ENCODE results near the gene ZNF845. TPM values are rescaled to one million over a fixed set of nuclear protein-coding genes. Genes with fewer than 3 reads are reported as not detected.
"Not testable (repeated sequence)": the region's sequence is repeated elsewhere in the genome, so short reads cannot be mapped to it uniquely, and the experiment has no call there.

ZNF845 gene
- total and polyA plus RNA-seq, 12 donors, result 1.5 to 7.6 (median 5.0) TPM

GRCh38 chr19:53328967-53329366 lies 4.6 kb upstream of the ZNF845 start:
- peak in 6 of 7 donors; percentile 13 to 57 (median 40) for DNase-seq
- Histone ChIP-seq H3K4me3 (peak overlapping the region in 1 of 4 donors; percentile 13), H3K27me3 (no peaks in the 10 kb centered on the region), H3K36me3 (replicated peaks in 1 of 2) (no peaks in the 10 kb centered on the region), H3K27ac (no peak overlapping the region), H3K4me1 (replicated peaks in 1 of 2) (peaks cover 0 to 5% of the 10 kb centered on the region in 2 donors), H3K9me3 (replicated peaks in 1 of 3) (no peaks in the 10 kb centered on the region)
- intact Hi-C loops (cut with DNase I), result no loop called here
- WGBS, 4 donors, result 18 to 27% (median 24%) methylated on average over 24 of the region's 24 CpGs
- TF ChIP-seq POLR2A (IDR thresholded peaks at IDR 0.05) (no peak), CTCF (IDR thresholded peaks at IDR 0.05) (no peak)

GRCh38 chr19:53332484-53332883 lies 1.1 kb upstream of the ZNF845 start:
- peak overlapping the region in 1 of 5 donors; percentile 61 for H3K27ac ChIP-seq
- peaks cover 0 to 12% of the 10 kb centered on the region in 2 donors for H3K4me1 ChIP-seq (replicated peaks in 1 of 2)
- H3K27me3 ChIP-seq, result no peaks in the 10 kb centered on the region
- peak overlapping the region in 2 of 4 donors; percentile 75 to 77 for H3K4me3 ChIP-seq
- no peaks in the 10 kb centered on the region for H3K36me3 ChIP-seq (replicated peaks in 1 of 2)
- intact Hi-C loops (cut with DNase I), result no loop called here
- no peaks in the 10 kb centered on the region for H3K9me3 ChIP-seq (replicated peaks in 1 of 3)
- WGBS, 4 donors, result 55 to 67% (median 65%) methylated on average over 14 of the region's 14 CpGs
- DNase-seq, result peak in 1 of 7 donors; percentile 4
- TF ChIP-seq CTCF (IDR thresholded peaks at IDR 0.05) (no peak), POLR2A (IDR thresholded peaks at IDR 0.05) (no peak)

- Histone ChIP-seq H3K36me3 (replicated peaks in 1 of 2) (no peaks in the 10 kb centered on the region), H3K4me3 (peak overlapping the region in 3 of 4 donors; percentile 56 to 77 (median 75)), H3K27me3 (no peaks in the 10 kb centered on the region), H3K27ac (peak overlapping the region in 4 of 5 donors; percentile 30 to 80 (median 68)), H3K9me3 (replicated peaks in 1 of 3) (no peaks in the 10 kb centered on the region), H3K4me1 (replicated peaks in 1 of 2) (peaks cover 0 to 12% of the 10 kb centered on the region in 2 donors)
- TF ChIP-seq CTCF (IDR thresholded peaks at IDR 0.05), result no peak
- 0 to 1% (median 1%) methylated on average over 13 to 14 of the region's 14 CpGs for WGBS, 4 donors
- DNase-seq, result peak; percentile 42 to 70 (median 62)
- intact Hi-C loops (cut with DNase I), result no loop called here
These were observed 485 bp upstream of the ZNF845 start for GRCh38 chr19:53333066-53333462.

GRCh38 chr19:53344403-53344802 lies 10.9 kb downstream of the ZNF845 start:
- DNase-seq; intact Hi-C loops (cut with DNase I); H3K9me3 ChIP-seq (replicated peaks in 1 of 3); H3K4me3 ChIP-seq; H3K27ac ChIP-seq; H3K4me1 ChIP-seq (replicated peaks in 1 of 2); H3K27me3 ChIP-seq: not testable (repeated sequence)
- peaks cover 0 to 37% of the 10 kb centered on the region in 2 donors for H3K36me3 ChIP-seq (replicated peaks in 1 of 2)
- WGBS, 4 donors, result 93 to 98% (median 96%) methylated on average over 4 of the region's 4 CpGs

- Histone ChIP-seq H3K4me1 (replicated peaks in 1 of 2) (no peaks in the 10 kb centered on the region), H3K4me3 (no peak overlapping the region), H3K27ac (no peak overlapping the region), H3K36me3 (replicated peaks in 1 of 2) (peaks cover 0 to 9% of the 10 kb centered on the region in 2 donors), H3K27me3 (no peaks in the 10 kb centered on the region), H3K9me3 (replicated peaks in 1 of 3) (peaks cover 0 to 58% (median 6%) of the 10 kb centered on the region in 3 donors)
- 96 to 100% (median 98%) methylated on average over 1 of the region's 1 CpG for WGBS, 4 donors
- intact Hi-C loops (cut with DNase I), result no loop called here
- DNase-seq, result no peak
- TF ChIP-seq CTCF (IDR thresholded peaks at IDR 0.05), result no peak
- no peak for TF ChIP-seq POLR2A (IDR thresholded peaks at IDR 0.05)
These were observed 22.2 kb downstream of the ZNF845 start for GRCh38 chr19:53355739-53356138.

Measured in adrenal gland (tissue), 12 donors.